Measurements from ENCODE around the gene FIG4. TPM values are rescaled to one million over a fixed set of nuclear protein-coding genes. Genes with fewer than 3 reads are reported as not detected.
"Not testable (repeated sequence)": the region's sequence is repeated elsewhere in the genome, so short reads cannot be mapped to it uniquely, and the experiment has no call there.

The FIG4 gene
- polyA plus RNA-seq, 1 donor from 2014 or later = 35.4 TPM

DNA sequence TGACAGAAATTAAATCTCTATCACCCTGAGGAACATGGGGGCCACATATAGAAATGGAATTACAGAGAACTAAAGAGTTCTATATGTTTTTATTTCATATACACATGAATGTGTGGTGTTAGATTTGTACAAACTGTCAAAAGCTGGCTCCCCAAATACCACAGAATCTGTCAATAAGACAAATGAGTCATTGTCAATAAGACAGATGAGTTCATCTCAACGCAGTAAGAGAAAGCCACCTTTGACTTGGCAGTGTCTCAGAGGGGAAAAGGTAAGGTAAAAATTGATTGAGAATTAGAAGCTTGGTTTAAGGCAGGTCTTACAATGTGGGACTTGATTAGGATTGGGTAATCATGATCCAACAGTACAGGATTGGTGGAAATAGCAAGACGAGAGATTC is 162.9 kb downstream of the FIG4 start:
- Histone ChIP-seq H3K9me3 (ENCODE audit: low read length) (no peaks in the 10 kb centered on the region), H3K36me3 (ENCODE audit: insufficient read depth, low read length) (no peaks in the 10 kb centered on the region), H3K4me3 (ENCODE audit: low read length) (no peak overlapping the region)

DNA sequence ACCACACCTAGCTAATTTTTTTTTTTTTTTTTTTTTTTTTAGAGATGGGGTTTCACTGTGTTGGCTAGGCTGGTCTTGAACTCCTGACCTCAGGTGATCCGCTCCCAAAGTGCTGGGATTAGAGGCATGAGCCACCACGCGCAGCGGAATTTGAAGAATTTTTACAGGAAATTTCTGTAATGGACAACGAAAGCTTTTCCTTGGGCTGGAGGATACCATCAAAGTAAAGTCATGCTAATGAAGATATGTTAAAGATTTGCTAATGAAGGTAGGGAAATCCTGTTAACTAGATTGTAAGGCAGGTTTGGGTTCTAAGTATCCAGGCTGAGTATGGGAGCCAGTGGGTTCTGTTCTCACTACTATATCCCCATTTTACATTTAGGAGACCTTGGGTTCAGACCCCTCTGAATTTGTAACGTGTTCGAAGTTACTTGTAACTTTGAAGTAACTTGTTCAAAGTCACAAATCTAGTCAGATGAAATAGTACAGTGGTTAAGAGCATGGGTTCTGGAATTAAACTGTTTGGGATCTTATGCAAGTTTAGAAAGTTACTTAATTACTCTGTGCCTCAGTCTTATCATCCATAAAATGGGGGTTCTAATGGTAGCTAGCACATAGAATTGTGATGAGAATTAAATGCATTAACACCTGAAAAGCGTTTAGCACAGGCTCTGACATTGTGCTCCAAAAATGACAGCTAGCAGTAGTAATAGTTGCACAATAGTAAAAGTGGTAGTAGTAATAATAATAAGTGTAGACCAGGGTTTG is 163.6 kb downstream of the FIG4 start:
- H3K27ac ChIP-seq (ENCODE audit: low read length) = no peak overlapping the region
- no peaks in the 10 kb centered on the region for H3K9me3 ChIP-seq (ENCODE audit: low read length)
- no peaks in the 10 kb centered on the region for H4K20me1 ChIP-seq (ENCODE audit: insufficient read depth)
- H2AFZ ChIP-seq (ENCODE audit: low read depth, low read length) = no peak overlapping the region
- TF ChIP-seq EZH2 (IDR thresholded peaks at IDR 0.05; ENCODE audit: borderline replicate concordance, insufficient read depth, low read length, poor library complexity, severe bottlenecking) (no peak), POLR2AphosphoS5 (IDR thresholded peaks at IDR 0.05) (no peak), SMC3 (conservative IDR thresholded peaks at IDR 0.05; ENCODE audit: poor library complexity) (no peak), RAD21 (conservative IDR thresholded peaks at IDR 0.05) (no peak), EP300 (conservative IDR thresholded peaks at IDR 0.05; ENCODE audit: poor library complexity, severe bottlenecking) (no peak)
- H3K4me2 ChIP-seq (ENCODE audit: low read length) = no peak overlapping the region
- H3K9me2 ChIP-seq (ENCODE audit: insufficient read depth, low read length) = no peaks in the 10 kb centered on the region
- no peak overlapping the region for H3K4me3 ChIP-seq (ENCODE audit: low read length)
- H3K27me3 ChIP-seq (ENCODE audit: insufficient read depth, low read depth, low read length) = no peaks in the 10 kb centered on the region
- H3K36me3 ChIP-seq (ENCODE audit: insufficient read depth, low read length) = no peaks in the 10 kb centered on the region
- H3K79me2 ChIP-seq (replicated peaks; ENCODE audit: insufficient read depth, low read length) = no peaks in the 10 kb centered on the region
- no peak overlapping the region for H3K9ac ChIP-seq (ENCODE audit: low read length)
- H3F3A ChIP-seq (ENCODE audit: insufficient read depth, low read length, poor library complexity, severe bottlenecking) = no peaks in the 10 kb centered on the region

More for the DNA sequence above, 162.9 kb downstream of the FIG4 start:
- no peak for TF ChIP-seq TAF1 (IDR thresholded peaks at IDR 0.05; ENCODE audit: low read depth)
- TF ChIP-seq, protein P1, sequence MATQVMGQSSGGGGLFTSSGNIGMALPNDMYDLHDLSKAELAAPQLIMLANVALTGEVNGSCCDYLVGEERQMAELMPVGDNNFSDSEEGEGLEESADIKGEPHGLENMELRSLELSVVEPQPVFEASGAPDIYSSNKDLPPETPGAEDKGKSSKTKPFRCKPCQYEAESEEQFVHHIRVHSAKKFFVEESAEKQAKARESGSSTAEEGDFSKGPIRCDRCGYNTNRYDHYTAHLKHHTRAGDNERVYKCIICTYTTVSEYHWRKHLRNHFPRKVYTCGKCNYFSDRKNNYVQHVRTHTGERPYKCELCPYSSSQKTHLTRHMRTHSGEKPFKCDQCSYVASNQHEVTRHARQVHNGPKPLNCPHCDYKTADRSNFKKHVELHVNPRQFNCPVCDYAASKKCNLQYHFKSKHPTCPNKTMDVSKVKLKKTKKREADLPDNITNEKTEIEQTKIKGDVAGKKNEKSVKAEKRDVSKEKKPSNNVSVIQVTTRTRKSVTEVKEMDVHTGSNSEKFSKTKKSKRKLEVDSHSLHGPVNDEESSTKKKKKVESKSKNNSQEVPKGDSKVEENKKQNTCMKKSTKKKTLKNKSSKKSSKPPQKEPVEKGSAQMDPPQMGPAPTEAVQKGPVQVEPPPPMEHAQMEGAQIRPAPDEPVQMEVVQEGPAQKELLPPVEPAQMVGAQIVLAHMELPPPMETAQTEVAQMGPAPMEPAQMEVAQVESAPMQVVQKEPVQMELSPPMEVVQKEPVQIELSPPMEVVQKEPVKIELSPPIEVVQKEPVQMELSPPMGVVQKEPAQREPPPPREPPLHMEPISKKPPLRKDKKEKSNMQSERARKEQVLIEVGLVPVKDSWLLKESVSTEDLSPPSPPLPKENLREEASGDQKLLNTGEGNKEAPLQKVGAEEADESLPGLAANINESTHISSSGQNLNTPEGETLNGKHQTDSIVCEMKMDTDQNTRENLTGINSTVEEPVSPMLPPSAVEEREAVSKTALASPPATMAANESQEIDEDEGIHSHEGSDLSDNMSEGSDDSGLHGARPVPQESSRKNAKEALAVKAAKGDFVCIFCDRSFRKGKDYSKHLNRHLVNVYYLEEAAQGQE (IDR thresholded peaks at IDR 0.05; ENCODE audit: borderline replicate concordance) = no peak
- no peak for TF ChIP-seq EP300 (conservative IDR thresholded peaks at IDR 0.05; ENCODE audit: poor library complexity, severe bottlenecking)
- TF ChIP-seq SMC3 (conservative IDR thresholded peaks at IDR 0.05; ENCODE audit: poor library complexity) = no peak
- TF ChIP-seq MXI1 (conservative IDR thresholded peaks at IDR 0.05; ENCODE audit: poor library complexity, severe bottlenecking) = no peak
- no peak for TF ChIP-seq RAD21 (conservative IDR thresholded peaks at IDR 0.05)
- TF ChIP-seq, protein P2, sequence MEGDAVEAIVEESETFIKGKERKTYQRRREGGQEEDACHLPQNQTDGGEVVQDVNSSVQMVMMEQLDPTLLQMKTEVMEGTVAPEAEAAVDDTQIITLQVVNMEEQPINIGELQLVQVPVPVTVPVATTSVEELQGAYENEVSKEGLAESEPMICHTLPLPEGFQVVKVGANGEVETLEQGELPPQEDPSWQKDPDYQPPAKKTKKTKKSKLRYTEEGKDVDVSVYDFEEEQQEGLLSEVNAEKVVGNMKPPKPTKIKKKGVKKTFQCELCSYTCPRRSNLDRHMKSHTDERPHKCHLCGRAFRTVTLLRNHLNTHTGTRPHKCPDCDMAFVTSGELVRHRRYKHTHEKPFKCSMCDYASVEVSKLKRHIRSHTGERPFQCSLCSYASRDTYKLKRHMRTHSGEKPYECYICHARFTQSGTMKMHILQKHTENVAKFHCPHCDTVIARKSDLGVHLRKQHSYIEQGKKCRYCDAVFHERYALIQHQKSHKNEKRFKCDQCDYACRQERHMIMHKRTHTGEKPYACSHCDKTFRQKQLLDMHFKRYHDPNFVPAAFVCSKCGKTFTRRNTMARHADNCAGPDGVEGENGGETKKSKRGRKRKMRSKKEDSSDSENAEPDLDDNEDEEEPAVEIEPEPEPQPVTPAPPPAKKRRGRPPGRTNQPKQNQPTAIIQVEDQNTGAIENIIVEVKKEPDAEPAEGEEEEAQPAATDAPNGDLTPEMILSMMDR (IDR thresholded peaks at IDR 0.05; ENCODE audit: poor library complexity, severe bottlenecking) = no peak
- no peak for TF ChIP-seq EZH2 (IDR thresholded peaks at IDR 0.05; ENCODE audit: borderline replicate concordance, insufficient read depth, low read length, poor library complexity, severe bottlenecking)
- TF ChIP-seq POLR2AphosphoS5 (IDR thresholded peaks at IDR 0.05) = no peak
- H2AFZ ChIP-seq (ENCODE audit: low read depth, low read length) = no peak overlapping the region
- H3K27ac ChIP-seq (ENCODE audit: low read length) = no peak overlapping the region
- no peak overlapping the region for H3K4me2 ChIP-seq (ENCODE audit: low read length)
- H3K27me3 ChIP-seq (ENCODE audit: insufficient read depth, low read depth, low read length) = no peaks in the 10 kb centered on the region
- no peaks in the 10 kb centered on the region for H3K9me2 ChIP-seq (ENCODE audit: insufficient read depth, low read length)
- no peaks in the 10 kb centered on the region for H4K20me1 ChIP-seq (ENCODE audit: insufficient read depth)
- no peak overlapping the region for H3K9ac ChIP-seq (ENCODE audit: low read length)
- no peaks in the 10 kb centered on the region for H3F3A ChIP-seq (ENCODE audit: insufficient read depth, low read length, poor library complexity, severe bottlenecking)
- H3K79me2 ChIP-seq (replicated peaks; ENCODE audit: insufficient read depth, low read length) = no peaks in the 10 kb centered on the region

DNA sequence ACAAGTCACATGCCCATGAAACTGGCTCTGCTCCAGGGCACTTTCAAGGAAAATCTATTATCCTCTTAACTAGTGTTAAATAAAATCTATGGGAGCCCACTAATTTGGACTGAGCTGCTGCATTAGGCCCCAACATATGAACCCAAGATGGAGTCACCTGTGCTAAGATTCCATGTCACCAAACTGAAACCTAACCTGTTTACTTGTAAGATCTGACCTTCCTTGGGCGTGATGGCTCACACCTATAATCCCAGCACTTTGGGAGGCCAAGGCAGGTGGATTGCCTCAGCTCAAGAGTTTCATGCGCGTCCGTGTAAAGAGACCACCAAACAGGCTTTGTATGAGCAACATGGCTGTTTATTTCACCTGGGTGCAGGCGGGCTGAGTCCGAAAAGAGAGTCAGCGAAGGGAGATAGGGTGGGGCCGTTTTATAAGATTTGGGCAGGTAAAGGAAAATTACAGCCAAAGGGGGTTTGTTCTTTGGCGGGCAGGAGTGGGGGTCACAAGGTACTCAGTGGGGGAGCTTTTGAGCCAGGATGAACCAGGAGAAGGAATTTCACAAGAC is 164.5 kb downstream of the FIG4 start:
- not testable (repeated sequence) for H3F3A ChIP-seq (ENCODE audit: insufficient read depth, low read length, poor library complexity, severe bottlenecking); H3K4me2 ChIP-seq (ENCODE audit: low read length); H3K9me2 ChIP-seq (ENCODE audit: insufficient read depth, low read length); H4K20me1 ChIP-seq (ENCODE audit: insufficient read depth); H3K9me3 ChIP-seq (ENCODE audit: low read length); H3K79me2 ChIP-seq (replicated peaks; ENCODE audit: insufficient read depth, low read length); H3K4me3 ChIP-seq (ENCODE audit: low read length); H3K27ac ChIP-seq (ENCODE audit: low read length); H2AFZ ChIP-seq (ENCODE audit: low read depth, low read length); H3K27me3 ChIP-seq (ENCODE audit: insufficient read depth, low read depth, low read length); H3K36me3 ChIP-seq (ENCODE audit: insufficient read depth, low read length); H3K9ac ChIP-seq (ENCODE audit: low read length)
